Measurements from ENCODE around the gene THBD.
"Not testable (repeated sequence)": the region's sequence is repeated elsewhere in the genome, so short reads cannot be mapped to it uniquely, and the experiment has no call there.

Gene THBD

DNA sequence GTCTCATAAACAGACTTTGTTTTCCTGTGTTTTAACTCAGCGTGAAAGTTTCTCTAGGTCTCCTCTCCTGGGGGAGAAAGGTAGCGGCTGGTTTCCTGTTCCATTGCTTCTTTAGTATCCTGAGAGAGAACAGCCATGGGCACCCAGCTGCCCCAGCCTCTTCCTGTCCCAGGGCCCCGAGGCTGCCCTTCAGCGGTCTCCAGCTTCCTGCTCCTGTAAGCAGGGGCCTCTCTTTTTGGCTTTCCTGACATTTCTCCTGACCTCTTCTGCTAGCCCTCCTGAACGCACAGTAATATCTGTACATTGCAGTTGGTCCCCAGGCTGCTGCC lies 16.8 kb downstream of the THBD start:
- no peak for DNase-seq

DNA sequence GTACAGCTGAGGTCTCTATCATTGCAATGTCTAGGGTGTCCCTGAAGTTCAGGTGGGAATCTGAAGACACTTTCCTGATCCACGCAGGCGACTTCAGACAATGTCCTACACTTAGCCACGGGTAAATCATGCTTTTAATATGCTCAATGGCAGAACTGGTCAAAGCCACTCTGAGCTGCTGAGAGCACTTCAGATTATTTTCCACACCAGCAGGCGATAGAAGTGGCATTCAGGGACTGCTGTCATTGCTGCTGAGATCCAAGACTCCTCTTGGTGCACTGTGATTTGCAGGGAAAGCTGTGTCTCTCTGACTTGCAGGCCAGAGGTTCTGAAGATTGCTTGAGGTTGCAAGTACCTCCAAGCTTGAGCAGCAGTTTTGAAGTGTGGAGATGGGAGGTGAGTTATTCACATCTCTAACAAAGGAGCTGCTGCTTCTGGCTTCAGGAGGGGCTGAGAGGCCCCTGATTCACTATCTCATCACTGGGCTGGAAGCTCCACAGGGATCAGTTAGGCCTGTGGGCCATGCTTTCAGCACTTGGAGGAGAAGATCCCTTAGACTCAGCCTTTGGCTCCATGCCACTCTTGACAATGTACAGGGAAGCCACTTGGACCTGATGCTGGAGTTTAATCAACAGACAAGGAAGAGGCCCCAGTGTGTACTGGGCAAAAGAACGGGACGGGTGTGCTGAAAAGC lies 17.3 kb downstream of the THBD start:
- no peak for DNase-seq

DNA sequence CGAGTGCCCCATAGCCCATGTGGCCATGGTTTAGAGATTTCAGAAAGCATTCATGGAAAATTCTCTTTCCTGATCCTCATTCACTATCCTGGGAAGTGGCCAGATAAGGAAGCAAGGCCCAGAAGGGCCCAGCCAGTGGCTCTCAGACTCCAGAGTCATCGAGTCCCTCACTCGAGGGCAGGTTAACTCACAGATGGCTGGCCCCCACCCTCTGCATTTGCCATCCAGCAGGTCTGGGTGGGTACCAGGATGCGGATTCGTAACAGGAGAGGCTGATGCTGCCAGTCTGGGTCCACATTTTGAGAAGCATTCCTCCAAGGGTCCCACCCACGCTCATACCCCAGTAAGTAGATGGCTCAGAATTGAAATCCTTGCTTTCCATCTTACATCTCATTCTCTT lies 18.1 kb downstream of the THBD start:
- no peak for DNase-seq

DNA sequence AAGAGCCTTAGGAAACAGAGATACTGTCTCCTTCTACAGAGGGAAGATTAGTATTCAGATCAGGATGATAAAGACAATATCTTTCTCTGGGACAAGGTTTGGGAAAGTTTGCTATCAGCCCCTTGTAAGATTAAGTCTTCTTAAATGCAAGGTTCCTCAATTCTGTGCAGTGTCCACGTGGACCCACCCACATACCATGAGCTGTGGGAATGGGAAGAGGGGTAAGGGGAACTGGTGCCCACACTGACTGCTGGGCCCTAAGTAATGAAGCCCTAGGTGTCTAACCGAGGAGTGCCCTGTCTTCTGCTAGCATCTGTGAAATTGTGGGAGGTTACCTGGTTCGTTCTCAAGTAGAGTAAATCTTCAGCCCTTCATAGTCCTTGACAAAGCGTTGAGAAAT lies 20.1 kb downstream of the THBD start:
- no peak for DNase-seq

DNA sequence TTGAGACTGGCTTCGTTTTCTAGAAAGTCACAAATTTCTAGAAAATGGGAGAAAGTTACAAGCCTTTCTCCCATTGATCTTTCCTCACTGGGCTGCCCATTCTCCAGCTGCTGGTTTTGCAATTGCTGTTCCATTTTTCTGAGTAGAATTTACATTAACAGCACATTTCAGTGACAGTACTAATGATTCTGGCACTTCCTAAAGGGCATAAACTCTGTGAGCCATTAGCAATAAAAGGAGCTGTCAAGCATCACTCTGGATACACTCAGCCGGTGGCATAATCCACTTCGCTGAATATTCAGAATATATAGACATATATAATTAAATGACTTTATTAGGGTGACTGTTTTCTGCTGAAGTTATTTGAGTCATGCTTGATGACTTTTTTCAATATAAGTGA lies 21.1 kb downstream of the THBD start:
- no peak for DNase-seq

DNA sequence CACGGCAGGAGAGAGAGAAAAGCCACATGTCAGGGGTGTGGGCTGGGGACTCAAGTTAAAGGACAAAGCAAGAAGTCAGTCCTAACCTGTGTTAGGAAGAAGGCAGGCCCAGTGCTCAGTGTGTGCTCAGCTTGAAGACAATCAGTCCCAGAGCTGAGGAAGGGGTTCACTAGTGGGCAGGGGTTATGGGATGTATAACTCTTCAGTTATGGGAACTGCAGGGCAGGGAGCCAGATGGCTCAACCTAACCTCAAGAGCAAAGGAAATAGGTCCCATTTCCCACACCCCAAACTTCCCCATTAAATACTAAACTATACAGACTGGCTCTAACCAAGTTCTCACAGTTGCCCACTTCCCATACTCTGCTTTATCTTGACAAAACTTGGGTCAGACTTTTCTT lies 21.8 kb downstream of the THBD start:
- DNase-seq, result no peak

DNA sequence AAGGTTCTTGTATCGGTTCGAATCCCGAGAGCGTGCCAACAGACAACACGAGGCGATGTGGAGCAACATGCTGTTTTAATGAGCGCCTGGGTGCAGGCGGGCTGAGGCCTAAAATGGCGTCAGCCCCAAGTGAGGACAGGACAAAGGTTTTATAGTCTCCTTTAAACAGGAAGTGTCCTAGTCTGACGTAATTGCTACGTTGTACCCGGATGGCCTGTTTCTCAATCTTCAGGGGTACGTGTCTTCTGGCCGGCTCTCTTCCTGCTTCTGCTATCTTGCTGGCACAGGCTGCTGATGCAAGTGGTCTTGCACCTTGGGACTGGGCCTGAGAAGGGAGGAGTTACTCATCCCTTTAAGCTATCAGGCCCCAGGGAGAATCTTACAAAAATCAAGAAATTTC lies 24.0 kb downstream of the THBD start:
- DNase-seq, result not testable (repeated sequence)

DNA sequence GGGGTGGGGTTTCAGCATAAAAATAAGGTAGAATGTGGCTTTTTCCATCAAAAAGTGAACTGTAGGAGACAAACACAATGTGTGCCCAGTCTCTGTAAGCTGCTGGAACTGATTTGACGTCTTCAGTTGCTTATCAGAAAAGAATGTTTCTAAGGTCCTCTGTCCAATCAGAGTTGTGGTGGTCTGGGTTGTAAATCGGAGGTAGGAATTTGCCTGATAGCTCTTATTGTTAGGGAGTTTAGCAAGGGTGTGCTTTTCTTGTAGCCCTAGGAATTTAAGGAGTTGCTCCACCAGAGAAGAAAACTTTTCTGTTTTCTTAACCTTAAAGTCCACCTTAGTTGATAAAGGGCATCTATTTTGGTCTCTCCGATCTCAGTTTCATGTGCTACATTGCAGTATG lies 24.8 kb downstream of the THBD start:
- no peak for DNase-seq

DNA sequence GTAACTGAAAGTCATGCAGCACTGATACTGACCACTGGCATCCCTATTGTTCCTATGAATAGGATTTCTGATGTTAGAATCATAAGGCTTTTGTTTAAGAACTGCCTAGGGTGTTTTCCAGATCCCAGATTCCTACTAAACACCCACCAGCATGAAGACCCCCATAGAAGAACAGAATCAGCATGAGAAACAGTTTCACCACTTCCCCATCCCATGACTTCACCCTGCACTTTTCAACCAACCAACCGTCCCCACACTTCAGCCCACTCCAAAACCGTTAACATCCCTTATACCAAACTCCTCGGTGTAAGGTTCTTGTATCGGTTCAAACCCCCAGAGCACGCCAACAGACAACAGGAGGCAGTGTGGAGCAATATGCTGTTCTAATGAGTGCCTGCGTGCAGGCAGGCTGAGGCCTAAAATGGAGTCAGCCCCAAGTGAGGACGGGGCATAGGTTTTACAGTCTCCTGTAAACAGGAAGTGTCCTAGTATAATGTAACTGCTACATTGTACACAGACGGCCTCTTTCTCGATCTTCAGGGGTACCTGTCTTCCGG lies 25.8 kb downstream of the THBD start:
- DNase-seq, result no peak

DNA sequence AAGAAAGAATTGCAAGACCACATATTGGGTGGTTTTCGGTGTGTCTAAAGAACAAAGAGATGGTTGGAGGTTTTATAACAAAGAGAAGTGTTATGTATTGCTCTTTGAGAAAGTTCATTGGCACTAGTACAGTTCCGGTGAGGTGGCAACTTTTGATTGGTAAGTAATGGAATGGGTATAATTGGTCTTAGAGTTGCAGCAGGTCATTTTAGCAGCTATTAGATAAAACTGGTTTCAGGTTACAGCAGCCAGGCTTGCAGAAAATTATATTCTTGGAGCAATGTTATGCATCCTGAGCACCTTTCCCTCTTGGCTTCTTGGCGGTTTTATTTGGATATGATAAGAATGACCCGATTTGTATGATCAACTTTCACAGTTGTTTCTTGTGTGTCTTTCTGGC lies 26.6 kb downstream of the THBD start:
- DNase-seq, result no peak

DNA sequence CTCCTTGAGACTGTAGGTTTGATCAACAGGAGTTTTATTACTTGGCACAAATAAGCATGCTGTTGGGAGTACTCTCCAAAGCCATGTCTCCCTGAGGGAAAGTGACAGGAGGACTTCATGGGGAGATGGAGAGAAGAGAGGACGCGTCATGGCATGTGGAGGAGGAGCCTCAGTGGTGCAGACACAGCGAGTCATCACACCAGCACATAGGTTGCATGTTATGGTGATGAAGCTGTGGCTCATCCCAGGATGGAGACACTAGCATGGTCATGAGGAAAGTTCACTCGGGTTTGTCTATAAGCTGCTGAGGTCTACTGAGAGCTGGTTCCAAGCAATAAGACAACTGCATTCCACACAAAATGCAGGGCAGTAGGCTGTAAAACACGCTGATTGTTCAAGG lies 27.5 kb downstream of the THBD start:
- no peak for DNase-seq

DNA sequence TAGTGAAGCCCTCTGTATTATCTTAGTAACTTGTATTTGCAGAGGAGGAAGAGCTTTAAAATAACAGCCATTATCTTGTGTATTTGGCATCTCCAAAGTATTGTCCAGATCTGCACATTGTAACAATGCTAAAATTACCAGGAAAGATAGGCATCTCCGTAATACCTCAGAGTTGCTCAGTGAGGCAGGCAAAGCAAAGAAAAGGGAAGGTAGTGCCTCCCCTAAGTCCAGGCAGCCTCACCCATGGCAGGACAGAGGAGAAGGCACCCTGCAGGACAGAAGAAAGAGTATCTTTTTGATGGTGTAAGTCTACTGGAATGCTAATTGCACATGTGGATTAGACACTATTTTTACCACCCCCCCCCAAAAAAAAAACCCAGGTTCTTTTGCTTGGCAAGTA lies 27.9 kb downstream of the THBD start:
- no peak for DNase-seq

DNA sequence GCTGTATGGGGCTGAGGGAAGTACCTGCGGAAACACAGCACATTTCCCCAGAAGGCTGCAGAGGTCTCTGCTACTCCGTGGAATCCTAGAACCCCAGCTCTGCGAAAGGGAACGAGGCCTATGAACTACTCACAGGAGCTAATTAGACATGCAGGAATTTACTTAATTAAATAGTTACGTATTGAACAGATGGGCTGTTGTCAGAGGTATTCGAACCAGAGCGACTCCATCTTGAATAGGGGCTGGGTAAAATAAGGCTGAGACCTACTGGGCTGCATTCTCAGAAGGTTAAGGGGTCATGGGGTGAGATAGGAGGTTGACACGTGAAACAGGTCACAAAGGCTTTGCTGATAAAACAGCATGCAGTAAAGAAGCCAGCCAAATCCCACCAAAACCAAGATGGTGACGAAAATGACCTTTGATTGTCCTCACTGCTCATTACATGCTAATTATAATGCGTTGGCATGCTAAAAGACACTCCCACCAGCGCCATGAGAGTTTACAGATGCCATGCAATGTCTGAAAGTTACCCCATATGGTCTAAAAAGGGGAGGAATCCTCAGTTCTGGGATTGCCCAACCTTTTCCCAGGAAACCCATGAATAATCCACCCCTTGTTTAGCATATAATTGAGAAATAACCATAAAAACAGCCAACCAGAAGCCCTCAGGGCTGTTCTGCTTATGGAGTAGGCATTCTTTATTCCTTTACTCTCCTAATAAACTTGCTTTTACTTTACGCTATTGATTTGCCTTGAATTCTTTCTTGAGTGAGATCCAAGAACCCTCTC lies 29.0 kb downstream of the THBD start:
- DNase-seq, result no peak

DNA sequence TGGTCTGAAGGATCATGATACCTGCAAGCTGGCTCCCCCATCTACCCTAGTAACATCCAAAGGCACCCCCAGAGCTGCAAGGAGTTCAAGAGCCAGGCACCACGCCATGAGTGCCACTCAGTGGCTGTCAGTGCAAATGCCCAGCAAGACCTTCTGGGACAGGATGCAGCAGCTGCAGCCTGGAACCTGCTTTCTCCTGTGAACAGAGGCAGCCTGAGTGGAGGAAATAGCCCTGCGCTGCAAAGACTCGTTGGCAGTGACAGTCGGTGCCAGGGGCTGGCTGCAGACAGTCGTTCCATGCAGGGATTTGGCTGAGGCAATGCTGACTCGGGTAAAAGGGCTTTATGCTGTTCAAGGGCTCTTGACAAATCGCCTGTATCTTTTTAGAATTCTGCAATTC lies 30.1 kb downstream of the THBD start:
- DNase-seq, result no peak

DNA sequence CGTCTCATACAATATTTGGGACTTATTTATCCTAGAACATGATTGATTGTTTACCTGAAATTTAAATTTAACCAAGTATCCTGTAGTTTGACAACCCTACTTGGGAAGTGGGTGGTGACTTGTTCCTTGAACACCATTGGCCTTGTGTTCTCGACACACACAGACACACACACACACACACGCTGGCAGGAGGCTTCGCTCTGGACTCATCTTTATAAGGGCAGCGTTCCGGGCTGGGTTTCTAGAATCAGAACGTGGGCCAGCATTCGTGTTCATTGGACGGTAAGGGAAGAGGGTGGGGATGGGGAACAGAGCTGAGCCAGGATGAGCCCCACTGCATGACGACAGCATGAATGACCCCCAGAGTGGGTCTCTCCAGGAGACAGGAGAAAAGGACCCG lies 30.5 kb downstream of the THBD start:
- no peak for DNase-seq

DNA sequence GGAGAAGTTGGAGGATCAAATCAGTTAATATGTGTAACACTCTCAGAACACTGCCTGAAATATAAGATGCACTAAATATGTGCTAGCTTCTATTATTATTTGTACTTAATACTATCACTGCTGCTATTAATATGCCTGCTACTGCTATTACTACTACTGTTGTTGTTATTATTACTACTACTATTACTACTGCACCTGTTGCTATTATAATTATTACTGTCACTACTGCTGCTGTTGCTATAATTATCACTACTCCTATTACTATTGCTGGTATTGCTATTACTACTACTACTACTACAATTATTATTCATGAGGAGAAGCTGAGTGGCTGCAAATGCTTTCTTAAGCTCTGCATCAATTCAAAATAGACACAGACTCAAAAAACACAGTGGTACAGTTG lies 31.0 kb downstream of the THBD start:
- no peak for DNase-seq

DNA sequence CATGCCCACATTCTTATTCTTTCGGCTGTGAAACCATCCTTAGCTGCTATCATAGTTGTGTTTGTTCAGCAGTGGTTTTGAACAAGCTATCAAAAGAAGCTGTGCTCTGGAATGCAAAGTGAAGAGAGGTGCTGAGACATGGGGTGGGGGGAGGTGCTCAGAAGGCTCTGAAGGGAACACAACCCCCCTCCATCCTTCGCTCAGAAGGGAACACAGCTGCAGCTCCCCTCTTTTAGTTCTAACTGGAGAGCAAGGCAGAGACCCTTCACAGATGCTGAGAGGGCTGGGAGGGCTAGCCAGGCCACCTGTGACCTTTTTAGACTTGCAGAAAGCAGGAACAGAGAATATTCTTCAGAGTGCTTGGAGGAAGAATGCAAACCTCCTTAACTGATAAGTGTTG lies 32.0 kb downstream of the THBD start:
- no peak for DNase-seq

DNA sequence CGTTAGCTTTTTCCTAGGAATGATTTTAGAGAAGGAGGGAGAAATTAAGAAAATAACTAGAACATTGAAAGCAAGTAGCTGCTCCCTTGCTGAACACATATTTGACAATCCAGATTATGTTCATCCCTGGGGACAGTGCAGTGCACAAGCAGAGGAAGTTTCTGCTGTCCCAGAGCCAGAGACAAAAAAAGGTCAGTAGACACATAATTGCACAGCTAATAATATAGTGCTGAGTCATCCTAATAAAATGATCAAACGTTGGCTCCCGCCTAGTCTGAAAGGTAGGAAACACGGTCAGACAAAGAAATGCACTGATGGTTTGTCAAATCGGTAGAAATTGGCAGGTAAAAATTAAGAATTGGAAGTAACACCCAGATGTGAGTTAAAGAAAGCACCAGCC lies 36.0 kb downstream of the THBD start:
- no peak for DNase-seq

DNA sequence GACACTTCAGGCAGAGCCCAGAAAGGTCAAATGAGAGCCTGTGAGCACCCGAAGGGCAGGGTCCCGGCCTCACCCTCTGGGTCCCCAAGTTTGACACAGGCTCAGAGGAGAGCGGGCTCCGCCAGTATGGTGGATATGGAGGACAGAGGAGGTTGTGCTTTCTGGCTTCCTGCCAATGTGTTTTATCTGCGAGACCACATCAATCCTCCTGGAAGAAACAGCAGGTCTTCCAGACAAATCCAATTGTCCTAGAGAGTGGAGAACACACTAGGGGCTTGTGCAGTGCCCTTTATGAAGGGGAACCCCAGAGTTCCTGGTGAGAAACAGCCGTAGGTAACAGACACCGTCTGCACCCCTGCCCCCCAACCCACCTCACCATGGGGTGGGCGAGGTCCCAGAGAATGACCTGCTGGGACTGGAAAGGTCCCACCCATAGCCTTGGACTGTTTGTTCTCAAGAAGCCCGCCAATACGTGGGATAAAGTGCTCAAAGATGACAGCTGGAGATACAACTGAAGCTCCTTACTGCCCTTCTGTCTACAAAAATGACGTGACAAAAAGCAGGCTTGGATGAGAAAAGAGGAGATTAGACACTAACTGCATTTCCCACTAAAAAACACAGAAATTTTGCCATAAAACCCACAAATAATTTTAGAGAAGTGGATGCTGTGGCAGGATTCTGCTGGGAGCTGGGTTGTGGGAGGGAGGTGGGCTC lies 38.3 kb downstream of the THBD start:
- DNase-seq, result no peak

DNA sequence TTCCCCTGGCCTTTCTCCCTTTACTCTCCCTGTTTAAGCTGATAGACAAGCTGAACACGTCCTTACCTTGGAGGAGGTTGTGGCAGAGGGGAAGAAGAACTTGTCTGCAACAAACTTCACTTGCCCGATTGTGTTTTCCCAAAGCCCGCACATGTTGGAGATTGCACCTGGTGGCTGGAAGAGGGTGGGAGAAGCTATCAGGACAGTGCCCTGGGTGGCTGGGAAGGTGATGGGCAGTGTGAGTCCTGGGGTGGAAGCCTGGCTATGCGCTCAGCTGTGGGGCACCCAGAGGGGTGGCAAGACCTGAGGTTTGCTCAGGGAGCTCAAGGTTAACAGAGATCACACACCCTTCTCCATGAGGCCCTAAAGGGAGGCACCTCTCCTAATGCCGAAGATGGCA lies 39.4 kb downstream of the THBD start:
- DNase-seq, result no peak

DNA sequence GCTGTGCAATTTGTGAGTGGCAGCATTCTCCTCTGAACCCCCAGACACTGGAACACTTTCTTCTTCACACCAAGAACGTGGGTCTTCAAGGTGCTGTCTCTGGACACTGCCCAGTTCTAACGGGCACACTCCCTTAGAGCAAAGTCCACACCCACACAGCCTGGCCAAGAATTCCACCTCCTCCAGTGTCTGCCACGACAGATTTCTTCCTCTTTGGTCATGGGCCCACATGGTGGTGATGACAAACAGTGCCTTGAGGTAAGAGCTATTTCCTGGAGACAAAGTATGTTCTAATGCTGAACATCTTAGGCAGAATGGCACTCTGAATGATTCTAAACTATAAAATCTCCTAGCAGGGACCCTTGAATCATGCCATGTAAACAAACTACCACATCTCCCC lies 39.8 kb downstream of the THBD start:
- DNase-seq, result no peak

DNA sequence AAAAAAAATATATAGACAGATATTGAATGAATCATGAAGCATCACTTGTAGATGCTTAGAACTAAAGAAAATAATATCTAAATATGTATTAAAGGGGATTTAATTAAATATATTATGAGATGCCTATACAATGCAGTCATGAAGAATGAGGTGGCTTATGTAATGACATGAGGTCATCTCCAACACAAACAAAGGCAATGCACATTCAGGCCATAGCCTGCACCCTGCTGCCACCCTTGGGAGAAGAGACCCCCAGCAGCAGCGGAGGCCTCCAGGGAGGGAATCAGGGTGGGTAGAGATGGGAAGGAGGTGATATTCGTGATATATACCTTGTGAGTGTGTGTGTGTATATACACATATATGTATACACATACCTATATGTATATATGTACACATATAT lies 40.8 kb downstream of the THBD start:
- no peak for DNase-seq

DNA sequence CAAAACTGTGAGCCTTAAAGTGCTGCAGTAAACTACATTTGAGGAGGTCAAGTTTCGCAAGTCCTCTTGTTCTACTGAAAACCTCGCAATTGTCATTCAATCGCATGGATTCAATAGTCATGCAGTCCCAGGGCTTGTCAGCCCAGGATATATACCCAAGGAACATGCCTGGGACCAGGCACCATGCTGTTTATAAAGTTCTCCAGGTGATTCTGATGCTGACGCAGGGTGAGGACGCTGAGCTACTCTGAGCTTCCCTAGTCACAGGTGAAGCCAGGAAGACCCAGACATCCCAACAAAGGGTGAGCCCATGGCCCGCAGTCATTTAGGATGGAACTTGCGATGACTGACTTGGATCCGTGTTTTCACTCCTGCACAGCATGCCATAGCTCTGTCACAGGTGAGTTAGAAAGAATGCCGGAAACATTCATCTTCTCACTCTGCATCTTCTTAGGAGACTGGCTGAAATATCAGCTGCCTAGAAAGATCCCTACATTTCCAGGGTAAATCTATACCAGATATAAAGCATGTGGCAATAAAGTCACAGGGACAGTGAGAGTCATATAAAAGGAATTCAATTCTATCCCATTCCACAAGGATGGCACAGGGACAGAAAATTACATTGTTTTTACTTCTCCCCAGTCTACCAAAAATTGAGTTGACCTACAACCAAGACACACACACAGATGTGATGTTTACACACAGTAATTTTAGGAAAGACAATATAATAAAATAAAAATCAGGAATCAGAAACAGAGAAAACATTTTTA lies 41.4 kb downstream of the THBD start:
- DNase-seq, result no peak
